Activated naive CD8-positive, alpha-beta T cell treated with anti-CD3 and anti-CD28 coated beads, Interleukin-2, amount 50 U/mL, for 24 hours (primary cell): Measurements from ENCODE around the gene EPHA6.
"Not testable (repeated sequence)": the region's sequence is repeated elsewhere in the genome, so short reads cannot be mapped to it uniquely, and the experiment has no call there.

ENCODE experiments used
- ATAC-seq: fragments of 150-1000 bp; cut with Tn5 transposase; one replicate; pipeline ENCODE4 v1.10.0; 2021
- DNase-seq: peaks from one replicate; pipeline ENCODE4 v3.0.0; 2021
- H3K27ac Mint-ChIP-seq: one replicate; pipeline ENCODE4 v1.8.0; 2021; ENCODE audit warnings: mild to moderate bottlenecking, mixed read lengths
- H3K27me3 Mint-ChIP-seq: one replicate; pipeline ENCODE4 v1.8.0; 2021; ENCODE audit warnings: mixed read lengths
- H3K36me3 Mint-ChIP-seq: one replicate; pipeline ENCODE4 v1.8.0; 2021; ENCODE audit warnings: low read depth, mixed read lengths
- H3K4me1 Mint-ChIP-seq: one replicate; pipeline ENCODE4 v1.8.0; 2021; ENCODE audit warnings: mixed read lengths
- H3K4me3 Mint-ChIP-seq: one replicate; pipeline ENCODE4 v1.8.0; 2021; ENCODE audit warnings: mild to moderate bottlenecking, moderate library complexity, mixed read lengths
- H3K9me3 Mint-ChIP-seq: one replicate; pipeline ENCODE4 v1.8.0; 2021; ENCODE audit warnings: mixed read lengths

EPHA6 gene

DNA sequence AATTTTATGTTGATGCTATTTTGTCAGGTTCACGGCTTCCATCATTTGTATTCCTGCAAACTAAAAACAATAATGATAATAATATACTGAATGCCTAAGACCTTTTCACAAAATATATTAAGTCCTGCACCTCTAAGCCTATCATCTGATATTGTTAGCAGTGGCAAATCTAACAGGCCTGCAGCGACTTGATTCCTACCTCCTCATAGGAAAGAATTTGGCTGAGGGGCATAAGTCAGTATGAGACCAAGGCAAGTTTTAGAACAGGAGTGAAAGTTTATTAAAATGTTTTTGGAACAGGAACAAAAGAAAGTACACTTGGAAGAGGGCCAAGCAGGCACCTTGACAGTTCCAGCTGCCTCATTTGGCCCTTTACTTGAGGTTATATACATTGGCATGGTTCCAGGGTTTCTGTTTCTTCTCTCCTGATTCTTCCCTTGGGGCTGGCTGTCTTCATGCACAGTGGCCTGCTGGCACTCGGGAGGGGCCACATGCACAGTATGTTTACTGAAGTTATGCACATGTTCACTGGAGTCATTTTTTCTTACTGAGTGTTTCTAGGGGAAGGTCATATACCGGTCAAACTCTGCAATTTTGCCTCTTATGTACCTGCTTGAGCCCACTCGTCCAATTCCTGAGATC is 418.1 kb downstream of the EPHA6 start:
- DNase-seq (no peak), ATAC-seq (no peak)
- no peaks in the 10 kb centered on the region for H3K36me3 Mint-ChIP-seq
- peaks cover 5% of the 10 kb centered on the region for H3K9me3 Mint-ChIP-seq
- no peak overlapping the region for H3K4me3 Mint-ChIP-seq
- H3K27me3 Mint-ChIP-seq: no peaks in the 10 kb centered on the region
- H3K27ac Mint-ChIP-seq: no peak overlapping the region
- H3K4me1 Mint-ChIP-seq: no peaks in the 10 kb centered on the region

GRCh38 chr3:97235179-97235578 is 420.8 kb downstream of the EPHA6 start:
- Mint-ChIP-seq H3K27ac (no peak overlapping the region), H3K4me3 (no peak overlapping the region), H3K9me3 (peaks cover 5% of the 10 kb centered on the region), H3K4me1 (no peaks in the 10 kb centered on the region), H3K27me3 (no peaks in the 10 kb centered on the region), H3K36me3 (no peaks in the 10 kb centered on the region)
- ATAC-seq (no peak), DNase-seq (no peak)

DNA sequence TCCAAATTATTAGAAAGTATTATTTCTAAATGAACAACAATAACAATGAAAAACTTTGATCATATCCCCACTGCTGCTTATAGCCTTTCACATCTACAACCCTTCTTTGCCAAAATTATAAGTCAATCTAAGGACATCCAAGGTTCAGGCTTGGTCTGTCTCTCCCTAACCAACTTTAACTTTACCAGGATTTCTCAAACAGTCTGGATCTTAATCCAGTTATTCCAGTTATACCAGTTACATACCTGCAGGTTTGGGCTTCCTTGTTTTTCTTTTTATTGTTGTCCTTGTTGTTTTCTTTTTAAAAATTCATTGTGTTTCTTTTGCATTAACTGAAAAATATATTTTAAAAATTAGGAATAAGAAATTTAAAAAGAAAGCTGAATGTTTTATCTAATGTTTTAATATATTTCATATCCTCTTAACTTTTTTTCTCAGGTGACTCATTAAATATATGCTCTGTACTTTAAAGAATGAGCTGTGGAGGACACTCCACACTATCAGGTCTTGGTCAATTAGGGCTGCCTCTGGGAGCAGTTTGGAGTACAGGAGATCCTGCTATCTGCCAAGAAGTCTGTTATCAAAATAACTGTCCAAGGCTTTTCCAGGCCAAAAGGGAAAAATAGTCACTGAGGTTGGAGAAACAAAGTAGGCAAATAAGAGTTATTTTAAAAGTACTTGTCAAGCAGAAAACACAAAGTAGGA is 421.4 kb downstream of the EPHA6 start:
- Mint-ChIP-seq H3K4me3 (no peak overlapping the region), H3K27me3 (no peaks in the 10 kb centered on the region), H3K4me1 (no peaks in the 10 kb centered on the region), H3K27ac (no peak overlapping the region), H3K36me3 (no peaks in the 10 kb centered on the region), H3K9me3 (peaks cover 5% of the 10 kb centered on the region)
- DNase-seq: no peak
- ATAC-seq: no peak

GRCh38 chr3:97241417-97241816 is 427.0 kb downstream of the EPHA6 start:
- H3K36me3 Mint-ChIP-seq: no peaks in the 10 kb centered on the region
- ATAC-seq (no peak), DNase-seq (no peak)
- no peaks in the 10 kb centered on the region for H3K4me1 Mint-ChIP-seq
- H3K4me3 Mint-ChIP-seq: no peak overlapping the region
- H3K9me3 Mint-ChIP-seq: no peaks in the 10 kb centered on the region
- H3K27ac Mint-ChIP-seq: no peak overlapping the region
- H3K27me3 Mint-ChIP-seq: no peaks in the 10 kb centered on the region

DNA sequence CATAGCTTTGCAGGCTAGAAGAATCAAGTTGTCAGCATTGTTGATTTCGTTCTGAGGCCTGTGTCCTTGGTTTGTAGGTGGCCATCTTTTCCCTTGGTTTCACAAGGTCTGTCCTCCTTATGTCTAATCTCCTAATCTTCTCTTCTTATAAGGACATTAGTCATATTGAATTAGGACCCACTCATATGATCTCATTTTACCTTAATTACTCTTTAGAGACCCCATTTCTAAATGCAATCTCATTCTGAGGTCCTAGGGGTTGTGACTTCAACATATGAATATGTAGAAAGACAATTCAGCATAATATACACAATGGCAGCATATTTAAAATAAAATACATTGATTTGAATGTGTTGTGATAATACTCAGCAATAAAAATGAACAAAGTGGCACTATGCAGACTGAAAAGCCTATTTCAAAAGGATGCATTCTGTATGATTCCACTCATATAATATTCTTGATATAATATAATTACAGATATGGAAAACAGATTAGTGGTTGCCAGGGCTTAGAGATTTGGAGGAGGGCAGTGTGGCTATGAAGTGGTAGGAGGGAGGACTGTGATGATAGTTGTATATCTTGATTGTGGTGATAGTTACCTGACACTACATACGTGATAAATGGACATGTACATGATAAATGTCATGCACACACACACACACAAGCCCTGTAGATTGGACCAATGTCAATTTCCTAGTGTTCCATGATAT is 431.0 kb downstream of the EPHA6 start:
- H3K27me3 Mint-ChIP-seq: no peaks in the 10 kb centered on the region

GRCh38 chr3:97256060-97256459 is 441.7 kb downstream of the EPHA6 start:
- ATAC-seq: no peak
- Mint-ChIP-seq H3K4me1 (no peaks in the 10 kb centered on the region), H3K36me3 (no peaks in the 10 kb centered on the region), H3K4me3 (no peak overlapping the region), H3K9me3 (no peaks in the 10 kb centered on the region), H3K27ac (no peak overlapping the region), H3K27me3 (no peaks in the 10 kb centered on the region)
- no peak for DNase-seq

More for the DNA sequence above, 431.0 kb downstream of the EPHA6 start:
- ATAC-seq (no peak), DNase-seq (no peak)
- H3K4me1 Mint-ChIP-seq: no peaks in the 10 kb centered on the region
- H3K9me3 Mint-ChIP-seq: no peaks in the 10 kb centered on the region
- H3K27ac Mint-ChIP-seq: no peak overlapping the region
- no peak overlapping the region for H3K4me3 Mint-ChIP-seq
- H3K36me3 Mint-ChIP-seq: no peaks in the 10 kb centered on the region

DNA sequence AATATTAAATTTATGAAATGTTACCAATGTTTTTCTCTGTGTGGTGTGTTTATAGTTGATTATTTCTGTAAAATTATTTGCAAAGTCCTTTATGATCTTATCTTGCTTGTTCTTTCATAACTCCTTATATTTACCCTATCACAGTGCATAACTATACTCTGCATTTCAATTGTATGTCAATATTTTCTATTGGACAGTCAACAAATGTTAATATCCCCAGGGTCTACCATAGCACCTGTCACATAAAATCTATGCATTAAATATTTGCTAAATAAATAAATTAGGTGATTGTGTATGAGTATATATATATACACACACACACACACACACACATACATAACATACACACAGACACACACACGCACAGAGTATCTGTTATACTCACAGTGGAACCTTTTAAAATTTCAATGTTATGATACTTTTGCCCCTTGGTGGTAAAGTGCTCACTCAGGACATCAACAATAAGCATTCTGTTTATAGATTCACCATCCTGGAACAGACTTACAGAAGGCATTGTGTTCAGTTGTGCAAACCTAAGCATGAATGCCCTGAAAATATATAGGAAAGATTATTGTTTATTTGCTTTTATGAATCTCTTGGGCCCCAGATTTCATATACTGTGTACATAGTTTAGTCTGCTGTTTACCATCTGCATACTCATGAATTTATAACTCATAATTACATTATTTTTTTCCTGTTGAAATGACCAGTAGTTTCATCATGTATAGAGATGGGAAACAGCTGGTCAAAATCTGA is 443.7 kb downstream of the EPHA6 start:
- Mint-ChIP-seq H3K9me3 (no peaks in the 10 kb centered on the region), H3K4me3 (no peak overlapping the region), H3K4me1 (no peaks in the 10 kb centered on the region), H3K27ac (no peak overlapping the region), H3K27me3 (no peaks in the 10 kb centered on the region), H3K36me3 (no peaks in the 10 kb centered on the region)
- no peak for ATAC-seq
- DNase-seq: no peak

- Mint-ChIP-seq H3K9me3 (no peaks in the 10 kb centered on the region), H3K36me3 (no peaks in the 10 kb centered on the region), H3K4me1 (no peaks in the 10 kb centered on the region), H3K4me3 (no peak overlapping the region), H3K27me3 (no peaks in the 10 kb centered on the region), H3K27ac (no peak overlapping the region)
- DNase-seq (no peak), ATAC-seq (no peak)
Measured at GRCh38 chr3:97259263-97259662, 444.9 kb downstream of the EPHA6 start.

DNA sequence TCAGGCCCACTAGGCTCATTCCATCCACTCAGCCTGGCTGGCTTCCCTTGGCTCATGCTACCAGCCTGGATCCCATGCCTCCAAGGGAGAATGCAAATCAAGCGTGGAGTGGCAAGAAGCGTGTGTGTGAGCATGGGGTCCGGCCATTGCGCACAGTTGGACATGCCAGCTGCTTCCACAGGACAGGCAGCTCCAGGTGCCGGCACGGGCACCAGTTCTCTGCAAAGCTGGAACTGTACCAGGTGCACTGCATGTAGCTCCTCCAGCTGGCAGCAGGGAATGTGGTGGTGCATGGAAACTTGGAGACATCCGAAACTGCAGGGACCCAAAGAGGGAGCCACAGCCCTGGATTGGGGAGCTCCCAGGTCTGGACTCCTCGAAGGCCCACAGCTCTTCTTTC is 449.8 kb downstream of the EPHA6 start:
- Mint-ChIP-seq H3K36me3 (no peaks in the 10 kb centered on the region), H3K27me3 (no peaks in the 10 kb centered on the region), H3K4me1 (no peaks in the 10 kb centered on the region), H3K27ac (no peak overlapping the region), H3K4me3 (no peak overlapping the region), H3K9me3 (no peaks in the 10 kb centered on the region)
- DNase-seq (no peak), ATAC-seq (no peak)

DNA sequence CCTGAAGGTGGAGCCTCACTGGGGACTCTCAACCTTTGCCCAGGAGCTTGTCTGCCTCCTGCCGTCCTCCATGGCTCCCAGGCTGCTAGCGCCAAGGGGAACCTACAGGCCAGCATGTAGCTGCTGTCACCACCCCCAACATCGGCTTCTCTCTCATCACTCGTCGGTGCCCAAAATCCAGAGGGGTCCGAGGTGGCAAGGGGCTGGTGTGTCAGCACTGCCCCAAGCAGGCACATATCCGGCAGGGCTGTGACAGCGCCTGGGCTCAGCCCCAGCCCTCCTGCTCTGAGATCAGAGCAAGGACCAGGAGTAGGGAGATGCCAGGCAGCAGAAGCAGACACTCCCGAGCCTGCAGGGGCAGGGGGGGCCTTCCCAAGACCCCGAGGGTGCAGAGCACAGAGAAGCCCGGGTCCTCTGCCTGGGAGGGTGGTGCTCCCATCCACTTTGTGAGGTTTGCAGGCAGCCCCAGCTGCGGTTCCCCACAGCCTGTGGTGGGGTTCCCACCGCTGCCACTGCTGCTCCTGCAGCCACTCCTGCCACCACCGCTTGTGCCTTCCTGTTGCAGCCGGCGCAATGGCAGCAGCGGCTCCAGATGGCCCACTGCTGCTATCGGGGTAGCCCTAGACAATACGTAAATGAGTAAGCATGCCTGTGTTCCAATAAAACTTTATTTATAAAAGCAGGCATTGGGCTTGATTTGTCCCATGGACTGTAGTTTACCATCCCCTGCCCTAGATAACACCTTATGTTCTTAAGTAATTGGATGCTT is 451.0 kb downstream of the EPHA6 start:
- Mint-ChIP-seq H3K4me1 (no peaks in the 10 kb centered on the region), H3K4me3 (no peak overlapping the region), H3K27me3 (no peaks in the 10 kb centered on the region), H3K36me3 (no peaks in the 10 kb centered on the region), H3K9me3 (no peaks in the 10 kb centered on the region), H3K27ac (no peak overlapping the region)
- ATAC-seq: no peak
- no peak for DNase-seq

DNA sequence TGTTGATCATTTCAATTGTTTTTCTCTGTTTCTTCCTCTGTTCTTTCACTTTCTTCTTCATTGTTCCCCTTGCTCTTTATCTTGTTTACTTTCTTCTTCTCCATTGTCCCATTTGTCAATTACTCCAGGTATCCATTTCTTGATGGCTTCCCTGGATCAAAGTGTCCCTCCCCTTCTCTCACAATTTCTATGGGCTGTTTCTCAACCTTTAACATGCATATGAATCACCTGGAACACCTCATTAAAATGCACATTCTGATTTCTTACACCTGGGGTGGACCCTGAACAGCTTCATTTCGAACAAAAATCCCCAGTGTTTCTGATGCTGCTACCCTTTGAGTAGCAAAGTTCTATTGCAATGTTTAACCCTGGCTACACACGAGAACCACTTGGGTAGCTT is 454.8 kb downstream of the EPHA6 start:
- no peaks in the 10 kb centered on the region for H3K4me1 Mint-ChIP-seq
- no peaks in the 10 kb centered on the region for H3K9me3 Mint-ChIP-seq
- no peak for DNase-seq
- no peak for ATAC-seq
- H3K4me3 Mint-ChIP-seq: no peak overlapping the region
- H3K27me3 Mint-ChIP-seq: no peaks in the 10 kb centered on the region
- no peak overlapping the region for H3K27ac Mint-ChIP-seq
- H3K36me3 Mint-ChIP-seq: no peaks in the 10 kb centered on the region

- ATAC-seq, H3K4me1 Mint-ChIP-seq, H3K4me3 Mint-ChIP-seq, DNase-seq, H3K9me3 Mint-ChIP-seq, H3K27ac Mint-ChIP-seq, H3K36me3 Mint-ChIP-seq, H3K27me3 Mint-ChIP-seq: not testable (repeated sequence)
Measured at GRCh38 chr3:97276879-97277550, 462.6 kb downstream of the EPHA6 start.

GRCh38 chr3:97277708-97278107 is 463.3 kb downstream of the EPHA6 start:
- no peak overlapping the region for H3K4me3 Mint-ChIP-seq
- H3K4me1 Mint-ChIP-seq: no peaks in the 10 kb centered on the region
- DNase-seq: no peak
- H3K36me3 Mint-ChIP-seq: no peaks in the 10 kb centered on the region
- H3K27ac Mint-ChIP-seq: no peak overlapping the region
- H3K9me3 Mint-ChIP-seq: no peaks in the 10 kb centered on the region
- no peaks in the 10 kb centered on the region for H3K27me3 Mint-ChIP-seq
- ATAC-seq: no peak

- DNase-seq (no peak), ATAC-seq (no peak)
- no peaks in the 10 kb centered on the region for H3K9me3 Mint-ChIP-seq
- H3K27ac Mint-ChIP-seq: no peak overlapping the region
- no peaks in the 10 kb centered on the region for H3K4me1 Mint-ChIP-seq
- no peaks in the 10 kb centered on the region for H3K27me3 Mint-ChIP-seq
- no peak overlapping the region for H3K4me3 Mint-ChIP-seq
- no peaks in the 10 kb centered on the region for H3K36me3 Mint-ChIP-seq
Measured at GRCh38 chr3:97278506-97278905, 464.1 kb downstream of the EPHA6 start.
